Esophagus squamous epithelium (tissue), 4 donors: Measurements from ENCODE around the gene ADCY5.

Source experiments
- POLR2A ChIP-seq, 4 donors: fragments of 450-650 bp; IDR thresholded peaks; one replicate each; pipeline ENCODE4 v1.6.1; 2017; ENCODE audit warnings: antibody characterized with exemption in 4 of 4, mild to moderate bottlenecking in 4 of 4, moderate library complexity in 3 of 4
- TF ChIP-seq, protein P1 (sequence below), 6 experiments: fragments of 450-650 bp in 4 of 6; fragments of 200-600 bp in 2 of 6; sonication (generic) in 2 of 6; IDR thresholded peaks; one replicate each; pipeline ENCODE4 v1.5.1; 2016 to 2019; ENCODE audit warnings: antibody characterized with exemption in 6 of 6, mild to moderate bottlenecking in 4 of 6, moderate library complexity in 4 of 6

DNA sequence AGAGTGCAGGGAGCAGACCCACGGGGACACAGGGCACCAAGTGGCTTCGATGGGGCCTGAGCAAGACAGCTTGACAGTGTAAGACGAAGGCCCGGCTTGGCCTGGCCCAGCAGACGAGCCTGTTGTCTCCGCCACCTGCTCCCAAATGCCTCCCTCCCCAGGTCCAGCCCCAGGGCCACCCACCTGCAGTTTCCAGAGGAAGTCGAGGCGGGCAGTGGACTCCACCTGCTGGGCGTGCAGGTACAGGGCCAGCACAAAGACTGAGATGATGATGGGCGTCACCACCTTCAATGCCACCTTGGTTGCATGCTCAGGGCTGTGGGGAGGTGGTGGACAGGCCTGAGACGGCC, 153.0 kb downstream of the ADCY5 start:
- TF ChIP-seq, protein P1, sequence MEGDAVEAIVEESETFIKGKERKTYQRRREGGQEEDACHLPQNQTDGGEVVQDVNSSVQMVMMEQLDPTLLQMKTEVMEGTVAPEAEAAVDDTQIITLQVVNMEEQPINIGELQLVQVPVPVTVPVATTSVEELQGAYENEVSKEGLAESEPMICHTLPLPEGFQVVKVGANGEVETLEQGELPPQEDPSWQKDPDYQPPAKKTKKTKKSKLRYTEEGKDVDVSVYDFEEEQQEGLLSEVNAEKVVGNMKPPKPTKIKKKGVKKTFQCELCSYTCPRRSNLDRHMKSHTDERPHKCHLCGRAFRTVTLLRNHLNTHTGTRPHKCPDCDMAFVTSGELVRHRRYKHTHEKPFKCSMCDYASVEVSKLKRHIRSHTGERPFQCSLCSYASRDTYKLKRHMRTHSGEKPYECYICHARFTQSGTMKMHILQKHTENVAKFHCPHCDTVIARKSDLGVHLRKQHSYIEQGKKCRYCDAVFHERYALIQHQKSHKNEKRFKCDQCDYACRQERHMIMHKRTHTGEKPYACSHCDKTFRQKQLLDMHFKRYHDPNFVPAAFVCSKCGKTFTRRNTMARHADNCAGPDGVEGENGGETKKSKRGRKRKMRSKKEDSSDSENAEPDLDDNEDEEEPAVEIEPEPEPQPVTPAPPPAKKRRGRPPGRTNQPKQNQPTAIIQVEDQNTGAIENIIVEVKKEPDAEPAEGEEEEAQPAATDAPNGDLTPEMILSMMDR (IDR thresholded peaks at IDR 0.05), result no peak
- TF ChIP-seq POLR2A (IDR thresholded peaks at IDR 0.05), result no peak
